NOMO-1 (cell line): ENCODE measurements around the gene BAHD1.
"Not testable (repeated sequence)": the region's sequence is repeated elsewhere in the genome, so short reads cannot be mapped to it uniquely, and the experiment has no call there.

ENCODE experiments used
- DNase-seq, 2 experiments: peaks; one replicate each; lab custom pipeline; 2025; ENCODE audit not compliant: unreplicated experiment in 2 of 2; lab: John Stamatoyannopoulos, UW

Gene BAHD1

GRCh38 chr15:40443255-40443654, 2.5 kb downstream of the BAHD1 start:
- DNase-seq: no peak

GRCh38 chr15:40443846-40444245, 3.1 kb downstream of the BAHD1 start:
- no peak for DNase-seq

GRCh38 chr15:40444736-40445135, 4.0 kb downstream of the BAHD1 start:
- DNase-seq: no peak

GRCh38 chr15:40445421-40445922, 4.7 kb downstream of the BAHD1 start:
- no peak for DNase-seq

- DNase-seq: no peak
Observed at GRCh38 chr15:40446144-40446543, 5.4 kb downstream of the BAHD1 start.

- DNase-seq: no peak
Observed at GRCh38 chr15:40448354-40448753, 7.6 kb downstream of the BAHD1 start.

- no peak for DNase-seq
Observed at GRCh38 chr15:40449275-40449674, 8.5 kb downstream of the BAHD1 start.

GRCh38 chr15:40450047-40450446, 9.3 kb downstream of the BAHD1 start:
- no peak for DNase-seq

- DNase-seq: no peak
Observed at GRCh38 chr15:40451527-40452158, 10.9 kb downstream of the BAHD1 start.

- no peak for DNase-seq
Observed at GRCh38 chr15:40452296-40453090, 11.7 kb downstream of the BAHD1 start.

- DNase-seq: not testable (repeated sequence)
Observed at GRCh38 chr15:40453941-40454340, 13.2 kb downstream of the BAHD1 start.

- no peak for DNase-seq
Observed at GRCh38 chr15:40454904-40455391, 14.2 kb downstream of the BAHD1 start.

GRCh38 chr15:40456299-40456712, 15.6 kb downstream of the BAHD1 start:
- no peak for DNase-seq

GRCh38 chr15:40456738-40457137, 16.0 kb downstream of the BAHD1 start:
- DNase-seq: no peak

- DNase-seq: no peak
Observed at GRCh38 chr15:40458495-40459371, 18.0 kb downstream of the BAHD1 start.

- no peak for DNase-seq
Observed at GRCh38 chr15:40459391-40460015, 18.8 kb downstream of the BAHD1 start.

- no peak for DNase-seq
Observed at GRCh38 chr15:40460404-40460803, 19.7 kb downstream of the BAHD1 start.

- no peak for DNase-seq
Observed at GRCh38 chr15:40461958-40462357, 21.2 kb downstream of the BAHD1 start.

- no peak for DNase-seq
Observed at GRCh38 chr15:40463279-40463678, 22.5 kb downstream of the BAHD1 start.

GRCh38 chr15:40463886-40464545, 23.3 kb downstream of the BAHD1 start:
- no peak for DNase-seq
